ENCODE results near the gene LYZL4. TPM values are rescaled to one million over a fixed set of nuclear protein-coding genes. Genes with fewer than 3 reads are reported as not detected.

Gene LYZL4
- total and polyA plus RNA-seq, 9 donors = not detected

DNA sequence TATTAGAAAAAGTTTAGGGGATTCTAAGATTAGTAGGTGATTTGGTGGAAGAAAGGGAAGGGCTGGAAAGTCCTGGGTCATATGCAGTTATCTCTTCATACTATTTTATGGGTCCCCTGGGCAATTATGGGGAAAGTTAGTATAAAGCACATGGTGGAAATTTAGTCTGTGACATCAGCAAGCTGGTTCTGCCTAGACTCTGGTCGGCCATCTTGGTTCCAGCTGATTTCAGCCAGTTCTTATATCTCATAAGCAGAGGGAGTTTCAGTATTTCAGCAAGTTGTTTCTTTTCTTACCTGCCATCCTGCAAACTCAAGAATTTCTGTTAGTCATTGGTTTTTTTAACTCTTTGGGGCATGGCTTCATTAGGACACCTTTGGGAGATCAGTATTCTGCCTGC is 1.0 kb upstream of the LYZL4 start:
- Histone ChIP-seq H3K4me1 (ENCODE audit: insufficient read depth) (no peaks in the 10 kb centered on the region), H3K9me3 (no peaks in the 10 kb centered on the region), H3K36me3 (no peaks in the 10 kb centered on the region), H3K27me3 (no peaks in the 10 kb centered on the region), H3K27ac (no peak overlapping the region), H3K4me3 (no peak overlapping the region)
- intact Hi-C loops (cut with DNase I) = no loop called here
- no peak for DNase-seq
- 72 to 89% (median 72%) methylated on average over 1 of the region's 1 CpG for WGBS, 3 donors
- TF ChIP-seq, protein P1, sequence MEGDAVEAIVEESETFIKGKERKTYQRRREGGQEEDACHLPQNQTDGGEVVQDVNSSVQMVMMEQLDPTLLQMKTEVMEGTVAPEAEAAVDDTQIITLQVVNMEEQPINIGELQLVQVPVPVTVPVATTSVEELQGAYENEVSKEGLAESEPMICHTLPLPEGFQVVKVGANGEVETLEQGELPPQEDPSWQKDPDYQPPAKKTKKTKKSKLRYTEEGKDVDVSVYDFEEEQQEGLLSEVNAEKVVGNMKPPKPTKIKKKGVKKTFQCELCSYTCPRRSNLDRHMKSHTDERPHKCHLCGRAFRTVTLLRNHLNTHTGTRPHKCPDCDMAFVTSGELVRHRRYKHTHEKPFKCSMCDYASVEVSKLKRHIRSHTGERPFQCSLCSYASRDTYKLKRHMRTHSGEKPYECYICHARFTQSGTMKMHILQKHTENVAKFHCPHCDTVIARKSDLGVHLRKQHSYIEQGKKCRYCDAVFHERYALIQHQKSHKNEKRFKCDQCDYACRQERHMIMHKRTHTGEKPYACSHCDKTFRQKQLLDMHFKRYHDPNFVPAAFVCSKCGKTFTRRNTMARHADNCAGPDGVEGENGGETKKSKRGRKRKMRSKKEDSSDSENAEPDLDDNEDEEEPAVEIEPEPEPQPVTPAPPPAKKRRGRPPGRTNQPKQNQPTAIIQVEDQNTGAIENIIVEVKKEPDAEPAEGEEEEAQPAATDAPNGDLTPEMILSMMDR (IDR thresholded peaks at IDR 0.05) = no peak
- no peak for TF ChIP-seq POLR2A (IDR thresholded peaks at IDR 0.05)
- no peak for TF ChIP-seq EP300 (IDR thresholded peaks at IDR 0.05)

DNA sequence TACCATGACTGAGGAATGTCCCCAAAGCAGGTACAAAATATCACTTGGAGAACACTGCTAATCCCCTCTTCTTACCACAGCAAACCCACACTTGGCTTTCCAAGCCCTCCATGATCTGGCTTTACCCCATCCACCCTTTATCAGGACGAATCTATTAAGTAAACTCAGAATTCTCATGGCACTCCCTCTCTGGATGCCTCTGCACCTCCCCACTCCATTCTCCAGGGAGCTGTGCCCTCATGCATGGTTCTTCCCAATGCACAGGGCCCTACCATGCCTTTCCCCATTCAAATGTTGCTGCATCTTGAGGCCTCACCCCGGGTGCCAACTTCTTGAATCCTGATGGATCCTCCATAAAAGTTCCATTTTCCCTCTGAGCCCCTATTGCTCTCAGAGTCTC is 2.3 kb downstream of the LYZL4 start:
- Histone ChIP-seq H3K9me3 (no peaks in the 10 kb centered on the region), H3K27me3 (no peaks in the 10 kb centered on the region), H3K4me3 (no peak overlapping the region), H3K36me3 (no peaks in the 10 kb centered on the region), H3K27ac (no peak overlapping the region), H3K4me1 (ENCODE audit: insufficient read depth) (no peaks in the 10 kb centered on the region)
- intact Hi-C loops (cut with DNase I) = no loop called here
- 55 to 75% (median 67%) methylated on average over 2 of the region's 2 CpGs for WGBS, 3 donors
- no peak for DNase-seq
- TF ChIP-seq, protein P1 (IDR thresholded peaks at IDR 0.05) = no peak
- TF ChIP-seq POLR2A (IDR thresholded peaks at IDR 0.05) = no peak
- TF ChIP-seq EP300 (IDR thresholded peaks at IDR 0.05) = no peak

DNA sequence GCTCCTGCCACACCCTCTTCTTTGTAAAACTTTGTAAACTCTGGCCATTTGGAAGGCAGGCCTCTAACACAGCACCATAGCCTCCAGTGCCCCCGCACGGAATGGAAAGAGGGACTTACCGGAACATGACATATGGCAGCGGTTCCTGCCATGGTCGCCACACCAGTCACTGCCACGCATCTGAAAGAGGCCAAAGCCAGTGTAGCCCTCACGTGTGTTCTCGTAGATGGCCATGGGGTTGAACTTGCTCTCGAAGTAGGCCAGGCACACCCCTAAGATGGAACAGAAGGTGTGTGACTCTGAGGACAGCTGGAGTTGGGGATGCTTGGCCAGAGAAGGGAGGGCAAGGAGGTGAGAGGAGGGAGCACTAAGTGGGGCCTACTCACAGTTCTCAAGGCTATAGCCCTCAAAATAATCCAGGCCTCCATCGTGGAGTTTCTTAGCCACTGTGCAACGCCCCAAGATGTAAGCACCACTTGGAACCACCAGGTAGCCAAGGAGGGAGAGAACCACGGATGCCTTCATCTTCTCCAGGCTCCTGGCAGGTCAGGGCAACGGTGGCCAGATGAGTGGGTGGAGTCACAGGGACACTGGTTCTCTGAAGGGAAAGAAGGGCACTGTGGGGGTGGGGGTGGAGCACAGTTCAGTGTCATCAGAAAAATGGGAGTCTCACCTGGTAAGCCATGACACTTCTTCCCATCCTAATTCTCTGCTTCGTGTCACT is 3.5 kb downstream of the LYZL4 start:
- DNase-seq = no peak
- WGBS, 3 donors = 83 to 90% (median 86%) methylated on average over 14 of the region's 14 CpGs
- Histone ChIP-seq H3K36me3 (no peaks in the 10 kb centered on the region), H3K4me1 (ENCODE audit: insufficient read depth) (no peaks in the 10 kb centered on the region), H3K27me3 (no peaks in the 10 kb centered on the region), H3K9me3 (no peaks in the 10 kb centered on the region), H3K27ac (no peak overlapping the region), H3K4me3 (no peak overlapping the region)
- TF ChIP-seq, protein P1 (IDR thresholded peaks at IDR 0.05) = no peak
- TF ChIP-seq POLR2A (IDR thresholded peaks at IDR 0.05) (no peak), EP300 (IDR thresholded peaks at IDR 0.05) (no peak)
- intact Hi-C loops (cut with DNase I) = no loop called here

DNA sequence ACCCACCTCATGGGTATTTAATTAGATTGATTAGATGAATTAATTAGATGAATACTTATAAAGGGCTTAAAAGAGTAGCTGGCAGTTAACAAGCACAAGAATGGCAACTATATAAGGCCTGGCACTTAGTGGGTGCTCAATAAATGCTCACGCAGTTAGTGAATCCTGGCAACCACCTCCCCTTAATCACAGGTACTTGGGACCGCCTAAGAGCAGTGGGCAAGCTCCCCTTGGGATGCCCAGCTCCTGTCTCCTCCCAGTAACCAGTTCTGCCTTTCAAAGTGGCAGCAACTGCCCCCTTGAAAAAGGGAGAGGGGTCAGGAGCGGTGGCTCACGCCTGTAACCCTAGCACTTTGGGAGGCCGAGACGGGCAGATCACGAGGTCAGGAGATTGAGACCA is 4.6 kb downstream of the LYZL4 start:
- intact Hi-C loops (cut with DNase I) = no loop called here
- no peaks in the 10 kb centered on the region for H3K36me3 ChIP-seq
- H3K9me3 ChIP-seq = no peaks in the 10 kb centered on the region
- no peak overlapping the region for H3K4me3 ChIP-seq
- H3K27ac ChIP-seq = no peak overlapping the region
- TF ChIP-seq, protein P1 (IDR thresholded peaks at IDR 0.05) = no peak
- 84 to 95% (median 94%) methylated on average over 7 of the region's 7 CpGs for WGBS, 3 donors
- no peaks in the 10 kb centered on the region for H3K4me1 ChIP-seq (ENCODE audit: insufficient read depth)
- no peaks in the 10 kb centered on the region for H3K27me3 ChIP-seq
- no peak for DNase-seq

Data from ovary (tissue), 9 donors.